GM12892 (cell line): ENCODE data around the gene PRKN.

ENCODE experiments used
- DNase-seq: peaks from one replicate; pipeline ENCODE4 v3.0.0; 2011; ENCODE audit not compliant: insufficient read length
- FAIRE-seq: peaks from 2 replicates; lab custom pipeline; 2011; peaks lifted over from hg19 to GRCh38; lab: Jason Lieb, UNC
- POLR2A ChIP-seq: IDR thresholded peaks from 2 replicates; pipeline ENCODE4 v1.6.1; 2011; ENCODE audit warnings: low read depth, low read length, control low read depth
- POLR2AphosphoS5 ChIP-seq: IDR thresholded peaks from 2 replicates; pipeline ENCODE4 v1.6.1; 2011; ENCODE audit warnings: low read depth, low read length, control low read depth
- TAF1 ChIP-seq: IDR thresholded peaks from 2 replicates; pipeline ENCODE4 v1.6.1; 2011; ENCODE audit warnings: low read depth, mild to moderate bottlenecking, control low read depth, low read length, borderline replicate concordance

PRKN gene

DNA sequence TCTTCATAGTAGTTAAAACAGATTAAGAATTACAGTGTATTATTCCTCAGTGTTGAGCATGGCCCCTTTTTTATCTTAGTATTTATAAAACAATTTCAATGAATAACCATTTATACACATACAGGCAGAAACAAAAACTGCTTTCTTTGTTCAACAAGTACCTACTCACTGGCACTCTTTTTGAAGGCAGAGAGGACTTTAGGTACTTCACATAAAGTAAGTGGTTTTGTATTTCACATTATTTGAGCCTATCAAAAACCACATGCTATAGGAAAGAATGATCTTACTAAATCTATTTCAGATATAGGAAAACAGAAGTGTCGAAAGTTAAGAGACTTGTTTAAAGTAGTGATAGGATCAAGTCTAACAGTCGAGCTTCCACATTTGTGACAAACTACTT, 73.8 kb downstream of the PRKN start:
- TF ChIP-seq TAF1 (no peak), POLR2AphosphoS5 (no peak), POLR2A (no peak)
- DNase-seq (no peak), FAIRE-seq (no peak)

DNA sequence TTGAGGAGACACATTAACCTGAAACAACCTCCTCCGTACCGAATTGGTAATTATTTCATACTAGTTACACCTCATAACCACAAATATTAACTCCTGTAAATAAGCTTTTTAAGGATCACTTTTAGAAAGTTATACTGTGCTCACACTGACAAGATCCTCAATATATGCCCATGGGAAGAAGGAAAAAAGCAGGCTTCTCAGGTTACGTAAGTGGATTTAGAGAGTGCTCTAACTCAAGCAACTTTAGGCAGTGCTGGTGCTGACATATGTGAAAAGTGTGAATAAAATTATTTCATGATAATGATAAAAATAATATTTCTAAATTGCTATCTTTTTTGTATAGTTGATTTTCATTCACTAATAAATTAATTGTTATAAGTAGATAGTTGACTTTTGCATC, 76.1 kb downstream of the PRKN start:
- no peak for DNase-seq
- TF ChIP-seq POLR2AphosphoS5 = no peak
- no peak for TF ChIP-seq TAF1
- no peak for TF ChIP-seq POLR2A
- FAIRE-seq = no peak

DNA sequence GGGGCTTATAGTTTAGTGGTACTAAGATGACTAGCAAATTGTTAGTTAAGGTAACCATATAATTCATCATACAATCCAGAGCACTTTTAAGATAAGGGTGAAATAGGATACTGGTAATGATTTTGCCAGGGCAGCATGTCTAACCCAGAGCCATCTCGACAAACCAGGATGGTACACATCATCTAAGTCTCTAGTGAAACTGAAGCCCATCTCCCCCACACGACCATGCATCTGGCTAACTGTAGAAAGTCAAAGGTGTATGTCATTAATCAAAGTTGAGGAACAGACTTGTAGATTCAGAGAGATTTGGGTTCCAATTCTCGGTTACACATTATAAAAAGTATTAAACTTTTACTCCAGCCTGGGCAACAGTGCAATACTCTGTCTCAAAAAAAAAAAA, 78.3 kb downstream of the PRKN start:
- TF ChIP-seq TAF1 (no peak), POLR2A (no peak)
- DNase-seq = no peak
- no peak for FAIRE-seq

DNA sequence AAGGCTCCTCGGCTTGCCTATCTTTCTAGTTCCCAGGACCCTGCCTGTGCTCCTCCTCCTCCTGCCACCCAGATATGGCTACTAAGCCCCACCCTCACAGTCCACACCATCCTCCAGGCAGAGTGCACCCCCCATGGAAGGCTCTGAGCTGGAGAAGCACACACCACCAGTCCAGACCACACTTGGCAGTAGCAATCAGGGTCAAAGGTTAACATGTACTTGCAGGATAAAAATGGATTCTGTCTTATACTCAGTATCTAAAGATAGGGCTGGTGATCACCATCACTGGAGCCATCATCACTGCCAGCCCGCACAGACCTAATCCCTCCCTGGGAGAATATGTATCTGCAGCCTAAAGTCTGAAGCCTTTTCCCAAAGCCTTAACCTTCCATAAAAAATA, 83.4 kb downstream of the PRKN start:
- DNase-seq (no peak), FAIRE-seq (no peak)
- TF ChIP-seq POLR2AphosphoS5 (no peak), TAF1 (no peak), POLR2A (no peak)

DNA sequence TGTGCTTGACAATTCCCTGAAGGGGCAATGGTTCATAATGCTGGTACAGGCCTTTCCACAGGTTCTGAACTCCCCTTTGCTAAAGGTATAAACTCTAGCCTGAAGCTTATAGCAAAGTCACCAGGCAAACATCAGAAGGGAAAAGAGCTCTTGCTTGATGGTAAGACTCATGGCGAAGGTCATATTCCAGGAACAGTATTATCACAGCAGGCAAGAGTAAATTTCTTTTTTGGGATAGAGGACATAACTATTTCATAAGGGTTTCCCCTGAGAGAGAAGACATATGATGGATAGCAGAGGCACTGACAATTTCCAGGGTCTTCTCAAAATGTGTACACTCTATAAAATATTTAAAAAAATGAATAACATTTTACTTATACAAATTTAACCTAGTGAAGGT, 86.8 kb downstream of the PRKN start:
- no peak for FAIRE-seq
- DNase-seq = no peak
- TF ChIP-seq POLR2AphosphoS5 (no peak), TAF1 (no peak), POLR2A (no peak)

DNA sequence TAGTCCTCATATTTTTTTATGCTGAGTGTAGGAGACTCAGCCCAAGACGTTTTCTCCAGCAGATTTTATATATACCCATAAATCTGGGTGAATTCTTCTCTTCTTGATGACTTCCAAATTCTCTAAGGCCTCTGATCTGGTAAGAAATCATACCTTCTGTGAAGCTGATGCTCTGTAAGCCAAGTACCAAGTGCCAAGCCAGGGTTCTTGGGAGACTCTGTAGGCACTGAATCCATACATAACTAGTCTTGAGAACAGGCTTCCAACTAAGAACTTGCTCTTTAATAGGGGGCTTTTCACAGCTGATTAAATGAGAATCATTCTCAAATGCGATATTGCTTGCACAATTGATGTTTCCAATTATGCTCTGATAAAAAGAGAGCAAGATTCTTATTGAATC, 87.6 kb downstream of the PRKN start:
- no peak for TF ChIP-seq TAF1
- no peak for TF ChIP-seq POLR2AphosphoS5
- TF ChIP-seq POLR2A = no peak

GRCh38 chr6:162638931-162639574, 88.5 kb downstream of the PRKN start:
- no peak for DNase-seq
- TF ChIP-seq POLR2A = no peak
- TF ChIP-seq TAF1 = no peak
- TF ChIP-seq POLR2AphosphoS5 = no peak
- no peak for FAIRE-seq

More for the DNA sequence above, 87.6 kb downstream of the PRKN start:
- FAIRE-seq (no peak), DNase-seq (no peak)

GRCh38 chr6:162637317-162637716, 90.2 kb downstream of the PRKN start:
- TF ChIP-seq POLR2AphosphoS5 (no peak), POLR2A (no peak), TAF1 (no peak)
- no peak for FAIRE-seq
- DNase-seq = no peak

DNA sequence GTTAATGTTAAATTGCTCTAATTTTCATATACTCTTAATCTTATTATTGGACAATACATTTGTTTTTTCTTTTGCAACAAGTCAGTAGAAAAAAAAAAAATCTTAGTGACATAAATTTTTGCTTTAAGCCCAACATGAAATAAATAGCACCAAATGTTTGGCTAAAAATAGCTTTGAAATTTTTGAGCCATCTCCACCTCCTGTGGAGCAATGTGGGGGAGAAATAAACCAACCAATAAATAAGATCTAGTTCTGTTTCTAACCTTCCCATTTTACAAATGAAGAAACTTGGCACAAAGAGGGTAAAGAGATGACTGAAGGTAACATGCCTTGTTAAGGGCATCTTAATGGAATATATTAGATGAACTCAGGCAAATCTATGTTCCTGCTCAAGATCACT, 91.4 kb downstream of the PRKN start:
- FAIRE-seq = no peak
- no peak for TF ChIP-seq POLR2A
- no peak for DNase-seq

GRCh38 chr6:162631546-162631945, 96.0 kb downstream of the PRKN start:
- no peak for FAIRE-seq
- no peak for DNase-seq
- TF ChIP-seq POLR2A (no peak), TAF1 (no peak), POLR2AphosphoS5 (no peak)

DNA sequence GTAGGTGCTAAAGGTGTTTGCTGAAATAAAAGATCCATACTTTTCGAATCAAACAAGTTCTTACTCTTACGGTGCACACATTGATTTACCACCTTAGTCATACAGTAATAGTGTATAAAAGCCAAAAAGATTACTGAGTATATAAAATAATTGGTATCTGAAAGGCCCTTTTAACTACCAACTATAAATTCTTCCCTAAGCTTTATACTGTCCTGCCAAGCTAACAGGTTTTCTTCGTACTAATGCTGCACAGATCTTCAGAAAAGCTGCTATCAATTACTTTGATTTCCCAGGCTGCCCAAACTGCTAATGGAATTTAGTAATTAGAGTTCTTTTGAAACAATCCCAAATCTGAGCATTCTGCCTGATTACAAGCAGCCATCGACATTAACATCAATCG, 97.5 kb downstream of the PRKN start:
- TF ChIP-seq POLR2AphosphoS5 (no peak), TAF1 (no peak), POLR2A (no peak)
- FAIRE-seq = no peak
- DNase-seq = no peak

- no peak for FAIRE-seq
Measured at GRCh38 chr6:162627825-162628224, 99.7 kb downstream of the PRKN start.

DNA sequence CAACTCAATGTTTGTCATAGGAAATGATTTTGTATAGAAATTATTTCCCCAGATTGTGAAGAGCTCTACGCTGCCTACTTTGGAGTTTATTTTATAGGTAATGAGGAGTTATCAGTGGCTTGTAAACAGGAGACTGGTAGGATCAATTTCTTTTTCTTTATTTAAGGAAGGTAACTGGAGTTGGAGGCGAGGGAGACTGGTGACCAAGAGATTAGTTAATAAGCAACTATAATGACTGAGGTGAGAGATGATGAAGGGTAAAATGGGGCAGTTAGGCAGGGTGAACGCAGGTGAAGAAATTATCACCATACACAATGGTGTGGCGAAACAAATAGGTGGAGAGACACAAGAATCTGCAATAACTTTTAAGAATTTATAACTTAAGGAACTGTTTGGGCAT, 100.2 kb downstream of the PRKN start:
- no peak for FAIRE-seq
- no peak for TF ChIP-seq POLR2A
- no peak for TF ChIP-seq TAF1
- no peak for TF ChIP-seq POLR2AphosphoS5

More at GRCh38 chr6:162627825-162628224, 99.7 kb downstream of the PRKN start:
- no peak for TF ChIP-seq TAF1
- TF ChIP-seq POLR2A = no peak
- TF ChIP-seq POLR2AphosphoS5 = no peak
- DNase-seq = no peak

More for the DNA sequence above, 100.2 kb downstream of the PRKN start:
- no peak for DNase-seq
